Esophagus squamous epithelium (tissue), 4 donors: ENCODE results near the gene AOPEP.

Experiments used
- POLR2A ChIP-seq, 4 donors: fragments of 450-650 bp; IDR thresholded peaks; one replicate each; pipeline ENCODE4 v1.6.1; 2017; ENCODE audit warnings: antibody characterized with exemption in 4 of 4, mild to moderate bottlenecking in 4 of 4, moderate library complexity in 3 of 4
- TF ChIP-seq, protein P1 (sequence below), 6 experiments: fragments of 450-650 bp in 4 of 6; fragments of 200-600 bp in 2 of 6; sonication (generic) in 2 of 6; IDR thresholded peaks; one replicate each; pipeline ENCODE4 v1.5.1; 2016 to 2019; ENCODE audit warnings: antibody characterized with exemption in 6 of 6, mild to moderate bottlenecking in 4 of 6, moderate library complexity in 4 of 6

DNA sequence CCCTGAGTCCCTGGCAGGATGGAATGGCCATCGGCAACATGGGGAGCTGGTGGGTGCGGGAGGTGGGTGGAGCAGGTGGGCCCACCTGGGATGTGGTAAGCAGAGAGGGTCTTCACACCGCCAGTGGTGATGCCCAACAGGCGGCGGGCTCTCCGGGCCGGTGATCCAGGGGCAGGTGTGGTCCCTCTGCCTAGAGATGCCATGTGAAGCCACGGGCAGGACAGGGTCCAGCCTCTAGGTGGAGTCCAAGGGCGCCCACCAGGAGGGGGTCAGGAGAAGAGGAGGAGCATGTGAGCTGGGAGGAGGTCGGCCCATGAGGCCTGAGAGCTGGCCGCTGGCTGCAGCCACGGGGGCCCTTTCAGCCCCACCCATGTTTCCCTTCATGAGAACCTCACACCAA lies 369.9 kb downstream of the AOPEP start:
- TF ChIP-seq, protein P1, sequence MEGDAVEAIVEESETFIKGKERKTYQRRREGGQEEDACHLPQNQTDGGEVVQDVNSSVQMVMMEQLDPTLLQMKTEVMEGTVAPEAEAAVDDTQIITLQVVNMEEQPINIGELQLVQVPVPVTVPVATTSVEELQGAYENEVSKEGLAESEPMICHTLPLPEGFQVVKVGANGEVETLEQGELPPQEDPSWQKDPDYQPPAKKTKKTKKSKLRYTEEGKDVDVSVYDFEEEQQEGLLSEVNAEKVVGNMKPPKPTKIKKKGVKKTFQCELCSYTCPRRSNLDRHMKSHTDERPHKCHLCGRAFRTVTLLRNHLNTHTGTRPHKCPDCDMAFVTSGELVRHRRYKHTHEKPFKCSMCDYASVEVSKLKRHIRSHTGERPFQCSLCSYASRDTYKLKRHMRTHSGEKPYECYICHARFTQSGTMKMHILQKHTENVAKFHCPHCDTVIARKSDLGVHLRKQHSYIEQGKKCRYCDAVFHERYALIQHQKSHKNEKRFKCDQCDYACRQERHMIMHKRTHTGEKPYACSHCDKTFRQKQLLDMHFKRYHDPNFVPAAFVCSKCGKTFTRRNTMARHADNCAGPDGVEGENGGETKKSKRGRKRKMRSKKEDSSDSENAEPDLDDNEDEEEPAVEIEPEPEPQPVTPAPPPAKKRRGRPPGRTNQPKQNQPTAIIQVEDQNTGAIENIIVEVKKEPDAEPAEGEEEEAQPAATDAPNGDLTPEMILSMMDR (IDR thresholded peaks at IDR 0.05) = no peak
- no peak for TF ChIP-seq POLR2A (IDR thresholded peaks at IDR 0.05)
